SK-N-MC (cell line): ENCODE results near the gene SATB2.

Experiments used
- DNase-seq: peaks from one replicate; pipeline ENCODE4 v3.0.0-alpha.2; 2011; ENCODE audit warnings: low read depth, low spot score
- H3K27ac ChIP-seq: fragments of 200-600 bp; sonication (generic); 2 replicates; pipeline ENCODE4 v1.5.1; 2016; ENCODE audit warnings: mixed run types
- H3K36me3 ChIP-seq: fragments of 200-600 bp; sonication (generic); 2 replicates; pipeline ENCODE4 v1.6.1; 2017; ENCODE audit warnings: antibody characterized with exemption, low read length, mixed read lengths; ENCODE audit not compliant: insufficient read depth
- H3K4me3 ChIP-seq: fragments of 200-600 bp; sonication (generic); 2 replicates; pipeline ENCODE4 v1.5.1; 2016
- H3K9ac ChIP-seq: fragments of 200-600 bp; sonication (generic); 2 replicates; pipeline ENCODE4 v1.8.0; 2017; ENCODE audit warnings: mixed run types, mixed read lengths; ENCODE audit not compliant: insufficient read length
- H3K9me3 ChIP-seq: fragments of 200-600 bp; sonication (generic); 2 replicates; pipeline ENCODE4 v1.6.1; 2017; ENCODE audit warnings: low read depth, mild to moderate bottlenecking, antibody characterized with exemption, low read length, moderate library complexity, mixed read lengths
- EZH2 ChIP-seq: fragments of 200-600 bp; sonication (generic); IDR thresholded peaks from one replicate; pipeline ENCODE4 v1.6.1; 2017; ENCODE audit warnings: antibody characterized with exemption
- FOXP2 ChIP-seq: optimal IDR thresholded peaks from 2 replicates; pipeline ENCODE3; 2011; ENCODE audit warnings: mild to moderate bottlenecking, moderate library complexity; ENCODE audit not compliant: insufficient read depth; ENCODE audit errors: extremely low read length, control extremely low read depth
- POLR2AphosphoS5 ChIP-seq: IDR thresholded peaks from 2 replicates; pipeline ENCODE4 v1.6.1; 2012; ENCODE audit warnings: mild to moderate bottlenecking, low read depth, low read length, borderline replicate concordance

SATB2 gene

DNA sequence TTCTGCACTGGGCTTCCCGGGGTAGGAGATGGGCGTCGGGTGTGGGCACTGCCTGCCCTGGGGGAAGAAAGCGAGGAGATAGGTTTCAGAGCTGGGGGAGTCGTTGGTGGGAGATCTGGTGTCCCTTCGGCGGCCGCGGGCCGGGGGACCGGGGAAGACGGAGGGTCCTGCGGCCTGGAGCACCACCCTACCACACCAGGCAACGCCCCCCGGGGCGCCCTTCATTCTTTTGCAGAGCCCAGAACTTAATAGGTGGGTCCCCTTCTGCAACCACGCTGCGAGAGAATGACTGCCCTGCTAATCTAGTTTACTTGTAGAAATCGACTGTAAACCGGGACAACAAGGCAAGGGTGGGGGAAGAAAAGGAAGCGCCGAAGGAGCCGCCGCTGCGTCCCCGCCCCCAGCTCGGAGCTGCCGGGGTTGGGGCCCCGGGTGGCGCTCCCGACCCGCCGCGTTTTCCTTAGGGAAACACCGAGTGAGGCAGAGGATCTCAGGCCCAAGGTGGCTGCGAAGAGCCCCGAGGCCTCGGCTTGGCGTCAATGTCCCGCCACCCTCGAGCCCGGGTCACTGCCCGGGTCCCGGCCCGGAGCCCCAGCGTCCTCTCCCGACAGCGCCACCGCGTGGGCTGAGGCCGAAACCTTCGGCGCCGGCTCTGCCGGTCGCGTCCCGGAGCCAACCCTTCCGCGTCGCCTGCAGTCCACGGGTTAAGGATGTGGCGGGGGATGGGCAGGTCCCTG lies 5.4 kb upstream of the SATB2 start:
- Histone ChIP-seq H3K9me3 (no peaks in the 10 kb centered on the region), H3K27ac (no peak overlapping the region), H3K4me3 (peak overlapping the region; percentile 82), H3K36me3 (no peaks in the 10 kb centered on the region), H3K9ac (peak overlapping the region; percentile 49)
- TF ChIP-seq EZH2 = no peak
- TF ChIP-seq POLR2AphosphoS5 = no peak
- TF ChIP-seq FOXP2 = no peak
- no peak for DNase-seq

DNA sequence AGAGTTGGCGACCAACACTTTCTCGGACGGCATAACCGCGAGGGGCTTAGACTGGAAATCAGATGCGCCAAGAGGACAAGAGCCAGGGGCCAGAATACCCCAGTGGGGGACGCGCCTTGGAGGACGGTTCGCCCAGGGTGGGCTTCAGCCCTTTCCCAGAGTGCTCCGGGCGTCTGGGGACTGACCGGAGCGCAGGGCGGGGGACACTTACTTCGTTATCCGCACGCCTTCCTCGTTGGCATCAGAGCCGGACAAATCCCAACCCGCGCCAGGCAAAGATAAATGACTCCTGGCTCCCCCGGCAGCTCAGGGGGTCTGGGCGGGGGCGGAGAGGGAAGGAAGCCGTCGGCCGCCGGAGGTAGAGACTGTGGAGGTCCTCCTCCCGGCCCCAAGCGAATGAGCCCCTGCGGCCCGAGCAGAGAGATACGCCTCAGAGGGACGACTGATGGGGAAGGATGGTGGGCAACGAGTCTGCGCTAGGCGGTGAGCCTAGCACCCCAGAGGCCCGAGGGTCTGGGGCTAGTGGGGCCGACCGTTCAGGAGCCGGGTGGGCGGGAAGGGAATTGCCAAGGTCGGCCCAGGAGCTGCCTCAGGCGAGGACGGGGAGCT lies 4.7 kb upstream of the SATB2 start:
- H3K9me3 ChIP-seq = no peaks in the 10 kb centered on the region
- TF ChIP-seq POLR2AphosphoS5 = no peak
- TF ChIP-seq FOXP2 = no peak
- TF ChIP-seq EZH2 = no peak
- DNase-seq = no peak
- no peak overlapping the region for H3K27ac ChIP-seq
- H3K4me3 ChIP-seq = no peak overlapping the region; the same call in 1 of the 2 replicates
- H3K9ac ChIP-seq = no peak overlapping the region
- H3K36me3 ChIP-seq = no peaks in the 10 kb centered on the region

DNA sequence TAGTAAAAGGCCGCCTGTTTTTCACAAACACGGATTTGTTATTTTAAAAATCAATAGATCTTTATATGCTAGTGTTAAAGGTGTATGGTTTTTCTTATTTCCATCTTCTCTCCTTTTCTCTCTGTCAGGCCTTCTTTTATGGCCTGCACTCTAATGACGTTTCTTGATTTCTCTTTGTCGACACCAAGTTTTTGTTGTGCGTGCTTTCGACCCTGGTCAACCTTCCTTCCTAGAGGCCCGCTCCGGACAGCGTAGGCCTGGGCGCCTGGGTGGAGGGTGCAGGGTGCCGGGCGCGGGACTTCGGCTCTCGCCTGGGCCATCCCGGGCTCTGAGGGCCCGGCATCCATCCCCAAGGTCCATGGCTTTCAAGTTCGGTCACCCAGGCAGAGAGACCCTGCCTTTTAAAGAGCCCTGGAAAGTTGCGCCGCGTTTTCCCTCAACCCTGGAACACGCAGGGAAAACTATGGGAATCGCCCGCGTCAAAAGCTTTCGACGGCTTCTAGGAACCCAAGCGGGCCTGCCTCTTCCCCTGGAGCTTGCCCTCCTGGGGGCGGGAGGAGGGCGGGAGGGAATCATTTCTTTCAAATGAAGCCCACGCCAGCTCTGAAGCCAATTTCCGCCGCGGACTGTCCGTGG lies 4.1 kb upstream of the SATB2 start:
- H3K9ac ChIP-seq = no peak overlapping the region
- H3K9me3 ChIP-seq = no peaks in the 10 kb centered on the region
- no peak overlapping the region for H3K4me3 ChIP-seq
- H3K27ac ChIP-seq = no peak overlapping the region
- DNase-seq = no peak
- H3K36me3 ChIP-seq = no peaks in the 10 kb centered on the region
- TF ChIP-seq POLR2AphosphoS5 (no peak), FOXP2 (no peak), EZH2 (no peak)

DNA sequence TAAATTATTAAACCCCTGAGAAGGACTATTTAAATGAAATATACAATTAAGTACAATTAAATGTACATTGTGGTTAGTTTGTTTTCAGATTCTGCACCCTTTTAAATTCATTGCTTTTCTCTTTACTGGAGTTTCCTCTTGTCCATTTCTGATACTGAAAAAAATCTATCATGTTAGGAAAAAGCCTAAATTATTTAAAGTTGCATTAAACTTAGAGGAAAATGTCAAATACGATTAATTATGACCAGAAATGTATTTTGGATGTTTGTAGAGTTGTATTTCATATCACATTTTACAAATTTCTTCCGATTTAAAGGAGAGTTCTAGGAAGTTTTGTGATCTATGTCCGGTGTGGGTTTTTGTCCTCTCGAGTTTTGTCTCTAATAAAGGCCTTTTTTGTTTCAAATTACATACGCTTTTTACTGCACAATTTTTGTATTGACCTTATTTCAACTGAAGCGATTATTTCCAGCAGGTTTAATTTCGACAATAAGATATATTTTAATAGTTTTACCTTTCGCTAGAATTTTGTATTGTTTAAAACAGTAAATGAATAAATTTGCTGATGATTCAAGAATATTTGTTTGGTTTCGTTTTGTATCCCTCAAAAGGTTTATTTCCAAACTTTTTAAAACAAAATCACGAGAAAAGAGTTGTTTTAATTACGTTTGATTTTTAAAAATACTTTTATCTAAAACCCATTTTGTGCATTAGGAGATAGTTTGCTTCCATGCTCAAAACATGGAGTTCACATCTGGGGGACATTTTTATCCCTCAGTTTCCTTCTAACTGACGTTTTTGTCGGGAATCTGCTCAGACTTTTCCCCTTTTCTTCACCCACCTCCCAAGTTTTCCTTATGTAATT lies 3.3 kb upstream of the SATB2 start:
- no peak for DNase-seq
- H3K9me3 ChIP-seq = no peaks in the 10 kb centered on the region
- H3K36me3 ChIP-seq = no peaks in the 10 kb centered on the region
- H3K9ac ChIP-seq = no peak overlapping the region
- TF ChIP-seq POLR2AphosphoS5 (no peak), EZH2 (no peak), FOXP2 (no peak)
- no peak overlapping the region for H3K4me3 ChIP-seq
- no peak overlapping the region for H3K27ac ChIP-seq

DNA sequence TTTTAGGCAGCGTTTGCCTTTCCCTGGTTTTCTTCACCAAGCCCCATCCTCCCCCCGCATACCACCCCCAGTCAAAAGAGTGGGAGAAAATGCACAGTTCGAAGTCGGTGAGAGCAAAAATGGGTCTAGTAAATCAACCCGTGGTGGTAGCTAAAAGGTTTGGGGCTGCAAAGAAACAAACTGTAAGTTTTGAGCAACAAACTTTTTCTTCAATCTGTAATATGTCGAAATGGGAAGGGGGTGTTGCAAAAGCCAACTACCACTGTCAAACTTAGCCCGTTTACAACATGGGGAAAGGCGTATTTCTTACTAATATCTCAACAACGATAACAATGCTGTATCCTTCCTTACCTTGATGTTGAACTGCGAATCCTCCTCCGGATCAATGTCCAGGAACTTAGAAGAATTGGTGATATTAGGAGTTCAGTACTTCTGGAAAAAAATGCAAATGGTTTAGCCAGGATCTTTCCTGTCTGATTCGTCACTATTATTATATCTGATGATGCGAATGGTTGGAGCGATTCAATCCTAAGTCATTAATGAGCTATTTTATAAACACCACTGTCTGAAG lies 2.4 kb upstream of the SATB2 start:
- no peak for TF ChIP-seq EZH2
- no peak for TF ChIP-seq FOXP2
- no peak for TF ChIP-seq POLR2AphosphoS5
- no peaks in the 10 kb centered on the region for H3K9me3 ChIP-seq
- H3K27ac ChIP-seq = no peak overlapping the region
- peak overlapping the region; percentile 93 for H3K4me3 ChIP-seq
- H3K36me3 ChIP-seq = no peaks in the 10 kb centered on the region
- peak overlapping the region; percentile 71 for H3K9ac ChIP-seq
- no peak for DNase-seq

DNA sequence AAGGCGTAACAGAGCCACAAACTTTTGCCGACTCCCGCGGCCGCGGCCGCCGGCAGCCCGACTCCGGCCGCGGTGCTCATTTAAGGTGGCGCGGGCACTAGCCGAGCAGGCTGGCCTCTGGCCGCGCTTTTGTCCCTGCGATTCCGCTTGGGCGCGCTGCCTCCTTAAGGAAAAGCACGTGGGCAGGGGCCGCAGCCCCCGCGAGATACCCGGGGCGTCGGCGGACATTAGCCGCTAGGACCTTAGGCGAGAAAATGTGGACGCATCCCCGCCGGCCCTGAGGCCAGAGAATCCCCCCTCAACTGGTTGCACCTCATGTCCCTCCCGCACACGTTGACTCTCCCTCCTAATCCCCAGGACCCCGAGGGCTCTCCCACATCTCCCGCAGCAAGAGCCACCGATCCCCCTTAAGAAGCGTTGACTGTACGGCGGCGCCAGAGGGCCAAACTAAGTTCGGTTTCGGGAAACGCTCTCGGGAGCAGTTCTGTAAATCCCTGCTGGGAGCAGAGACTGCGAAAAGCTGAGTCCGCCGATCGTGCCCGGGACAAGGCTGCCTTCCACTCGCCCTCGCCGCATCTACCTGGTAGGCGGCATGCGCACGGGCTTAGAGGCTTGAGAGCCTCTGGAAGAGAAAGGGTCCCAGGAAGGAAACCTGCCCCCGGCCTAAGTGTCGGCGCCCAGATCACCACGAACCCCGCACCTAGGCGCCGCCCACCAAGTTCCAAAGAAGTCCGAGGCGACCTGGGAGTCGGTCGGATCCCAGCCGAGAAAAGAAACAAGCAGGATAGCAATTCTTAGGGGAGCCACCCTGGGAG lies 1.8 kb upstream of the SATB2 start:
- Histone ChIP-seq H3K36me3 (no peaks in the 10 kb centered on the region), H3K4me3 (peak overlapping the region; percentile 93), H3K9ac (peak overlapping the region; percentile 71), H3K27ac (no peak overlapping the region), H3K9me3 (no peaks in the 10 kb centered on the region)
- DNase-seq = peak; percentile 73
- no peak for TF ChIP-seq FOXP2
- TF ChIP-seq POLR2AphosphoS5 = peak; percentile 70
- no peak for TF ChIP-seq EZH2

DNA sequence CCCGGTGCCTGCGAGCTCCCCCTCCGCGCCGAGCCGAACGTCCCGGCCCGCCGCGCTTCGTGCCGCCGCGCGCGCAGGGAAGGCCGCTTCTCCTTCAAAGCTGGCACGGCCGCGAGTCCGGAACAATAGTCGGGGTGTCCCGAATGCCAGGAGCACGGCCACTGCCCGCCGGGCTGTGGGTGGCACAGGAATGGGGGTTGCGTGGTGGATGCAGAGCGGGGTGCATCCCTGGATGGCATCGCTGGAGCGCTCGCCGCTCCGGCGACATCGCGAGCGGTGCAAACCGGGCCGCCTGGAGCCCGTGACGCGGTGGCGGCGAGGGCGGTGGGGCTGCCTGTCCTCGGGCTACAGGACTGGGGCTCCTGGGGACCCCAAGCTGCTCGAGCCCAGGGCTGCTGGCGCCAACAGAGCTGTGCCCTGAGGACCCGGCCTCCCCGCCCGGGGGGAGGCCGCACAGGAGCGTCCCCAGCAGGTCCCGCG lies 1.1 kb upstream of the SATB2 start:
- no peaks in the 10 kb centered on the region for H3K9me3 ChIP-seq
- peak overlapping the region; percentile 93 for H3K4me3 ChIP-seq
- TF ChIP-seq FOXP2 = no peak
- TF ChIP-seq EZH2 = no peak
- no peak for TF ChIP-seq POLR2AphosphoS5
- peak overlapping the region; percentile 71 for H3K9ac ChIP-seq
- no peak overlapping the region for H3K27ac ChIP-seq
- no peak for DNase-seq
- no peaks in the 10 kb centered on the region for H3K36me3 ChIP-seq
